ENCODE data around the gene FXR2.

GRCh38 chr17:7650509-7651096 lies 35.9 kb upstream of the FXR2 start, which contains the start of gene ATP1B2:
- TF ChIP-seq SMARCC2 (IDR thresholded peaks at IDR 0.05; ENCODE audit: low read depth) = no peak
- TF ChIP-seq CREB1 (IDR thresholded peaks at IDR 0.05) = no peak
- no peak for TF ChIP-seq CREB1 (CRISPR knock-in tag; IDR thresholded peaks at IDR 0.05)
- no peak for TF ChIP-seq CEBPZ (IDR thresholded peaks at IDR 0.05; ENCODE audit: borderline replicate concordance, low read depth, low read length)
- TF ChIP-seq TCF7L2 (IDR thresholded peaks at IDR 0.05; ENCODE audit: low read depth, low read length) = no peak
- no peak for TF ChIP-seq TRIM28 (IDR thresholded peaks at IDR 0.05)
- no peak for TF ChIP-seq MAFK (IDR thresholded peaks at IDR 0.05; ENCODE audit: low read length)
- no peak for TF ChIP-seq STAG1 (CRISPR knock-in tag; IDR thresholded peaks at IDR 0.05; ENCODE audit: borderline replicate concordance)

All from K562 (cell line).